Astrocyte (in vitro differentiated cells and primary cell): ENCODE results near the gene LYPD3.

ENCODE experiments used
- EZH2 ChIP-seq: IDR thresholded peaks from 2 replicates; pipeline ENCODE4 v1.6.1; 2012; ENCODE audit warnings: mild to moderate bottlenecking, low read length, inconsistent platforms; ENCODE audit not compliant: insufficient read depth
- TF ChIP-seq, protein P1 (sequence below): IDR thresholded peaks from 2 replicates; pipeline ENCODE4 v1.5.1; 2011; ENCODE audit warnings: low read depth, mild to moderate bottlenecking, inconsistent platforms, low read length, moderate library complexity; ENCODE audit not compliant: insufficient read depth

DNA sequence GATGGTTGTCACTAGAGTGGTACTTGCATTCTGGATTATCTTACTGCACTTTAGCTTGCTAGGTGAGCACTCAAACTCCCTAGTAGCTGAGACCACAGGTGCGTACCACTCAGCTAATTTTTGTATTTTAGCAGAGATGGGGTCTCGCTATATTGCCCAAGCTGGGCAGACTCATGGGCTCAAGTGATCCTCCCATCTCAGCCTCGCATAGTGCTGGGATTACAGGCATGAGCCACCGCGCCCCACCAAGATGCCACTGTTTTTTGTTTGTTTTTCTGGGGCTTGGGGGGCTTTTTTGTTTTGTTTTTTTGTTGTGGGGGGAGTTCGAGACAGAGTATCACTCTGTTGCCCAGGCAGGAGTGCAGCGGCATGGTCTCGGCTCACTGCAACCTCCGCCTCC is 17.8 kb downstream of the LYPD3 start:
- TF ChIP-seq, protein P1, sequence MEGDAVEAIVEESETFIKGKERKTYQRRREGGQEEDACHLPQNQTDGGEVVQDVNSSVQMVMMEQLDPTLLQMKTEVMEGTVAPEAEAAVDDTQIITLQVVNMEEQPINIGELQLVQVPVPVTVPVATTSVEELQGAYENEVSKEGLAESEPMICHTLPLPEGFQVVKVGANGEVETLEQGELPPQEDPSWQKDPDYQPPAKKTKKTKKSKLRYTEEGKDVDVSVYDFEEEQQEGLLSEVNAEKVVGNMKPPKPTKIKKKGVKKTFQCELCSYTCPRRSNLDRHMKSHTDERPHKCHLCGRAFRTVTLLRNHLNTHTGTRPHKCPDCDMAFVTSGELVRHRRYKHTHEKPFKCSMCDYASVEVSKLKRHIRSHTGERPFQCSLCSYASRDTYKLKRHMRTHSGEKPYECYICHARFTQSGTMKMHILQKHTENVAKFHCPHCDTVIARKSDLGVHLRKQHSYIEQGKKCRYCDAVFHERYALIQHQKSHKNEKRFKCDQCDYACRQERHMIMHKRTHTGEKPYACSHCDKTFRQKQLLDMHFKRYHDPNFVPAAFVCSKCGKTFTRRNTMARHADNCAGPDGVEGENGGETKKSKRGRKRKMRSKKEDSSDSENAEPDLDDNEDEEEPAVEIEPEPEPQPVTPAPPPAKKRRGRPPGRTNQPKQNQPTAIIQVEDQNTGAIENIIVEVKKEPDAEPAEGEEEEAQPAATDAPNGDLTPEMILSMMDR, result no peak
- no peak for TF ChIP-seq EZH2
